GOT3 (cell line): ENCODE measurements around the gene SHROOM3.

Experiments used
- DNase-seq: peaks from one replicate; lab custom pipeline; 2025; ENCODE audit warnings: mixed read lengths; lab: John Stamatoyannopoulos, UW

SHROOM3 gene

GRCh38 chr4:76494243-76494642, 59.2 kb downstream of the SHROOM3 start:
- no peak for DNase-seq

GRCh38 chr4:76494871-76495590, 60.0 kb downstream of the SHROOM3 start:
- no peak for DNase-seq

- DNase-seq, result no peak
Measured at GRCh38 chr4:76498550-76498949, 63.5 kb downstream of the SHROOM3 start.

- no peak for DNase-seq
Measured at GRCh38 chr4:76499461-76499860, 64.4 kb downstream of the SHROOM3 start.

- DNase-seq, result no peak
Measured at GRCh38 chr4:76502886-76503285, 67.9 kb downstream of the SHROOM3 start.

GRCh38 chr4:76504613-76505465, 69.8 kb downstream of the SHROOM3 start:
- no peak for DNase-seq

GRCh38 chr4:76511947-76512346, 76.9 kb downstream of the SHROOM3 start:
- no peak for DNase-seq

GRCh38 chr4:76513482-76513881, 78.5 kb downstream of the SHROOM3 start:
- DNase-seq, result no peak

- DNase-seq, result no peak
Measured at GRCh38 chr4:76514087-76514486, 79.1 kb downstream of the SHROOM3 start.

- no peak for DNase-seq
Measured at GRCh38 chr4:76515975-76516843, 81.2 kb downstream of the SHROOM3 start.

- DNase-seq, result no peak
Measured at GRCh38 chr4:76518241-76518640, 83.2 kb downstream of the SHROOM3 start.

- no peak for DNase-seq
Measured at GRCh38 chr4:76523593-76523992, 88.6 kb downstream of the SHROOM3 start.

GRCh38 chr4:76525751-76526150, 90.7 kb downstream of the SHROOM3 start:
- DNase-seq, result no peak

- DNase-seq, result no peak
Measured at GRCh38 chr4:76526585-76526990, 91.6 kb downstream of the SHROOM3 start.

GRCh38 chr4:76527666-76528065, 92.6 kb downstream of the SHROOM3 start:
- no peak for DNase-seq

GRCh38 chr4:76531597-76531996, 96.6 kb downstream of the SHROOM3 start:
- no peak for DNase-seq

GRCh38 chr4:76532805-76533204, 97.8 kb downstream of the SHROOM3 start:
- DNase-seq, result no peak

GRCh38 chr4:76533314-76533713, 98.3 kb downstream of the SHROOM3 start:
- no peak for DNase-seq

GRCh38 chr4:76535603-76536372, 100.8 kb downstream of the SHROOM3 start:
- no peak for DNase-seq

GRCh38 chr4:76536373-76536689, 101.3 kb downstream of the SHROOM3 start:
- DNase-seq, result no peak

GRCh38 chr4:76538296-76538695, 103.3 kb downstream of the SHROOM3 start:
- DNase-seq, result no peak

- DNase-seq, result no peak
Measured at GRCh38 chr4:76539979-76540378, 105.0 kb downstream of the SHROOM3 start.
